Spleen (tissue), 11 donors: Measurements from ENCODE around the gene BASP1. TPM values are rescaled to one million over a fixed set of nuclear protein-coding genes. Genes with fewer than 3 reads are reported as not detected.

Source experiments
- DNase-seq: peaks from one replicate; pipeline ENCODE4 v3.0.0-alpha.2; 2020
- H3K27ac ChIP-seq, 8 donors: fragments of 200-600 bp; sonication (generic) in 7 of 8; 1 replicate in 4 of 8; 2 replicates in 4 of 8; pipeline versions ENCODE4 v1.5.0 to v1.8.0; 2016 to 2021; ENCODE audit warnings: inconsistent platforms in 4 of 8, mild to moderate bottlenecking in 4 of 8, moderate library complexity in 1 of 8
- H3K27me3 ChIP-seq, 7 donors: fragments of 200-600 bp; sonication (generic) in 6 of 7; replicated peaks in 1 of 7; 1 replicate in 4 of 7; 2 replicates in 3 of 7; pipeline versions ENCODE4 v1.5.0 to v1.8.0; 2016 to 2021; ENCODE audit warnings: inconsistent platforms in 3 of 7, mild to moderate bottlenecking in 1 of 7
- H3K36me3 ChIP-seq, 6 donors: fragments of 200-600 bp; sonication (generic) in 5 of 6; 1 replicate in 4 of 6; 2 replicates in 2 of 6; pipeline versions ENCODE4 v1.5.0 to v1.8.0; 2016 to 2021; ENCODE audit warnings: inconsistent platforms in 2 of 6
- H3K4me1 ChIP-seq, 6 donors: fragments of 200-600 bp; sonication (generic) in 5 of 6; 1 replicate in 3 of 6; 2 replicates in 3 of 6; pipeline versions ENCODE4 v1.5.0 to v1.8.0; 2016 to 2021; ENCODE audit warnings: inconsistent platforms in 3 of 6
- H3K4me3 ChIP-seq, 8 donors: fragments of 200-600 bp; sonication (generic) in 7 of 8; 1 replicate in 4 of 8; 2 replicates in 4 of 8; pipeline versions ENCODE4 v1.5.0 to v1.8.0; 2016 to 2021; ENCODE audit warnings: inconsistent platforms in 4 of 8, mild to moderate bottlenecking in 4 of 8, moderate library complexity in 2 of 8
- H3K9me3 ChIP-seq, 8 donors: fragments of 200-600 bp; sonication (generic) in 7 of 8; 1 replicate in 4 of 8; 2 replicates in 4 of 8; pipeline versions ENCODE4 v1.5.0 to v1.8.0; 2016 to 2021; ENCODE audit warnings: inconsistent platforms in 4 of 8
- POLR2A ChIP-seq, 3 donors: fragments of 450-650 bp; IDR thresholded peaks; one replicate each; pipeline ENCODE4 v1.5.1; 2017; ENCODE audit warnings: antibody characterized with exemption in 3 of 3, mild to moderate bottlenecking in 1 of 3
- POLR2AphosphoS5 ChIP-seq, 3 donors: sonication (generic); formaldehyde crosslinking; IDR thresholded peaks; one replicate each; pipeline ENCODE4 v1.5.1; 2017; ENCODE audit warnings: antibody characterized with exemption in 3 of 3
- WGBS, 5 donors: extraction: QIAGEN DNeasy Blood & Tissue Kit in 3 of 5; methylation state at CpG; one replicate each; pipeline versions ENCODE4 v1.1.5 to v1.1.7; 2013 to 2018; 5-methylcytosine and 5-hydroxymethylcytosine counted together
- intact Hi-C: fragments of 100-400 bp; cut with DNase I; formaldehyde crosslinking; loops from one replicate; pipeline ENCODE4 v1.15.0; 2023; ENCODE audit warnings: low total_unique reads
- polyA plus RNA-seq, 3 donors: library from polyadenylated mRNA; stranded (reverse); fragments of 200-250 nt; gene quantifications; one replicate each; pipeline ENCODE4 v1.2.1, GENCODE V29; 2013
- total RNA-seq, 7 donors: library from RNA; depleted of rRNA in 3 of 7; stranded (reverse); fragments of >200 nt in 3 of 7; fragmentation: NEBNext Ultra II Directional in 4 of 7; extraction: Animal tissue kit (Norgen Biotek cat#: 25700) in 4 of 7; gene quantifications; one replicate each; pipeline versions ENCODE4 v1.1.0 to v1.2.1, GENCODE V29; 2016 to 2021
- TF ChIP-seq, protein P1 (sequence below), 11 experiments: fragments of 200-600 bp in 7 of 11; fragments of 450-650 bp in 4 of 11; sonication (generic) in 4 of 11; IDR thresholded peaks in 8 of 11; conservative IDR thresholded peaks in 3 of 11; 1 replicate in 7 of 11; 2 replicates in 4 of 11; pipeline versions ENCODE4 v1.4.0 to v1.8.0; 2016 to 2021; ENCODE audit warnings: antibody characterized with exemption in 11 of 11, inconsistent platforms in 4 of 11, mild to moderate bottlenecking in 1 of 11
- donor health status: healthy with polysubstance abuse.
- donor health status: DM: no; HTN: no; CAD: no; lungs with moderate emphysema.
- donor health status: DM: no; HTN: no; CAD: no.
- donor health status: Bipolar disorder and iron deficiency.
- donor health status: healthy.
- donor health status: DM: no; HTN: no; CAD: no.
- donor health status: DM: yes; HTN: yes; CAD: no.

The BASP1 gene
- total and polyA plus RNA-seq, 10 donors, result 44.5 to 168 (median 102) TPM

- Histone ChIP-seq H3K36me3 (no peaks in the 10 kb centered on the region), H3K27ac (no peak overlapping the region), H3K4me1 (no peaks in the 10 kb centered on the region), H3K9me3 (no peaks in the 10 kb centered on the region), H3K27me3 (no peaks in the 10 kb centered on the region), H3K4me3 (no peak overlapping the region)
- TF ChIP-seq POLR2AphosphoS5 (IDR thresholded peaks at IDR 0.05) (no peak), POLR2A (IDR thresholded peaks at IDR 0.05) (no peak)
- TF ChIP-seq, protein P1, sequence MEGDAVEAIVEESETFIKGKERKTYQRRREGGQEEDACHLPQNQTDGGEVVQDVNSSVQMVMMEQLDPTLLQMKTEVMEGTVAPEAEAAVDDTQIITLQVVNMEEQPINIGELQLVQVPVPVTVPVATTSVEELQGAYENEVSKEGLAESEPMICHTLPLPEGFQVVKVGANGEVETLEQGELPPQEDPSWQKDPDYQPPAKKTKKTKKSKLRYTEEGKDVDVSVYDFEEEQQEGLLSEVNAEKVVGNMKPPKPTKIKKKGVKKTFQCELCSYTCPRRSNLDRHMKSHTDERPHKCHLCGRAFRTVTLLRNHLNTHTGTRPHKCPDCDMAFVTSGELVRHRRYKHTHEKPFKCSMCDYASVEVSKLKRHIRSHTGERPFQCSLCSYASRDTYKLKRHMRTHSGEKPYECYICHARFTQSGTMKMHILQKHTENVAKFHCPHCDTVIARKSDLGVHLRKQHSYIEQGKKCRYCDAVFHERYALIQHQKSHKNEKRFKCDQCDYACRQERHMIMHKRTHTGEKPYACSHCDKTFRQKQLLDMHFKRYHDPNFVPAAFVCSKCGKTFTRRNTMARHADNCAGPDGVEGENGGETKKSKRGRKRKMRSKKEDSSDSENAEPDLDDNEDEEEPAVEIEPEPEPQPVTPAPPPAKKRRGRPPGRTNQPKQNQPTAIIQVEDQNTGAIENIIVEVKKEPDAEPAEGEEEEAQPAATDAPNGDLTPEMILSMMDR (IDR thresholded peaks at IDR 0.05 in 8 of 11, conservative IDR thresholded peaks at IDR 0.05 in 3 of 11), result no peak
- no peak for DNase-seq
- 74 to 89% (median 83%) methylated on average over 11 of the region's 11 CpGs for WGBS, 5 donors
- intact Hi-C loops, result no loop called here
Measured at GRCh38 chr5:17180864-17181723, 36.3 kb upstream of the BASP1 start.

GRCh38 chr5:17182494-17182893 lies 34.9 kb upstream of the BASP1 start:
- no peak overlapping the region for H3K27ac ChIP-seq
- WGBS, 5 donors, result 73 to 82% (median 78%) methylated on average over 3 of the region's 3 CpGs
- H3K4me3 ChIP-seq, result no peak overlapping the region
- intact Hi-C loops, result no loop called here
- no peak for DNase-seq
- no peaks in the 10 kb centered on the region for H3K4me1 ChIP-seq
- TF ChIP-seq, protein P1 (IDR thresholded peaks at IDR 0.05 in 8 of 11, conservative IDR thresholded peaks at IDR 0.05 in 3 of 11), result no peak
- H3K36me3 ChIP-seq, result no peaks in the 10 kb centered on the region
- H3K9me3 ChIP-seq, result no peaks in the 10 kb centered on the region
- H3K27me3 ChIP-seq, result no peaks in the 10 kb centered on the region

- H3K27me3 ChIP-seq, result no peaks in the 10 kb centered on the region
- DNase-seq, result no peak
- 76 to 93% (median 86%) methylated on average over 1 of the region's 1 CpG for whole genome bisulfite sequencing, 5 donors
- no peaks in the 10 kb centered on the region for H3K4me1 ChIP-seq
- no peaks in the 10 kb centered on the region for H3K9me3 ChIP-seq
- intact Hi-C loops, result no loop called here
- H3K27ac ChIP-seq, result no peak overlapping the region
- no peak for TF ChIP-seq POLR2A (IDR thresholded peaks at IDR 0.05)
- TF ChIP-seq, protein P1 (IDR thresholded peaks at IDR 0.05 in 8 of 11, conservative IDR thresholded peaks at IDR 0.05 in 3 of 11), result no peak
- TF ChIP-seq POLR2AphosphoS5 (IDR thresholded peaks at IDR 0.05), result no peak
- H3K4me3 ChIP-seq, result no peak overlapping the region
- no peaks in the 10 kb centered on the region for H3K36me3 ChIP-seq
Measured at GRCh38 chr5:17182981-17183380, 34.5 kb upstream of the BASP1 start.

- DNase-seq, result no peak
- Histone ChIP-seq H3K36me3 (no peaks in the 10 kb centered on the region), H3K27me3 (no peaks in the 10 kb centered on the region), H3K4me1 (no peaks in the 10 kb centered on the region), H3K9me3 (no peaks in the 10 kb centered on the region), H3K27ac (no peak overlapping the region), H3K4me3 (no peak overlapping the region)
- TF ChIP-seq POLR2A (IDR thresholded peaks at IDR 0.05) (no peak), POLR2AphosphoS5 (IDR thresholded peaks at IDR 0.05) (no peak)
- TF ChIP-seq, protein P1 (IDR thresholded peaks at IDR 0.05 in 8 of 11, conservative IDR thresholded peaks at IDR 0.05 in 3 of 11), result no peak
- intact Hi-C loops, result no loop called here
- 88 to 94% (median 92%) methylated on average over 7 of the region's 7 CpGs for WGBS, 5 donors
Measured at GRCh38 chr5:17183831-17184230, 33.6 kb upstream of the BASP1 start.
